Activated T-helper 17 cell treated with anti-CD3 and anti-CD28 coated beads, Interleukin-2, amount 50 U/mL, for 72 hours (primary cell): Measurements from ENCODE around the gene CPB1. TPM values are rescaled to one million over a fixed set of nuclear protein-coding genes. Genes with fewer than 3 reads are reported as not detected.

Experiments
- ATAC-seq: fragments of 150-1000 bp; cut with Tn5 transposase; replicated peaks from 2 replicates; pipeline ENCODE4 v1.10.0; 2021; ENCODE audit warnings: mild to moderate bottlenecking, moderate library complexity
- H3K27ac Mint-ChIP-seq: one replicate; pipeline ENCODE4 v1.8.0; 2022; ENCODE audit warnings: mixed read lengths
- H3K27me3 Mint-ChIP-seq: one replicate; pipeline ENCODE4 v1.8.0; 2022; ENCODE audit warnings: mixed read lengths
- H3K36me3 Mint-ChIP-seq: one replicate; pipeline ENCODE4 v1.8.0; 2022; ENCODE audit warnings: low read depth, mild to moderate bottlenecking, mixed read lengths
- H3K4me1 Mint-ChIP-seq: one replicate; pipeline ENCODE4 v1.8.0; 2022; ENCODE audit warnings: mixed read lengths
- H3K4me3 Mint-ChIP-seq: one replicate; pipeline ENCODE4 v1.8.0; 2022; ENCODE audit warnings: mild to moderate bottlenecking, mixed read lengths
- H3K9me3 Mint-ChIP-seq: one replicate; pipeline ENCODE4 v1.8.0; 2022; ENCODE audit warnings: mixed read lengths
- total RNA-seq, 2 donors: library from RNA; stranded (reverse); gene quantifications; one replicate each; pipeline ENCODE4 v1.2.3, GENCODE V29; 2022

Gene CPB1
- total RNA-seq, 2 donors from 2014 or later = not detected

GRCh38 chr3:148882288-148882687 lies 54.7 kb downstream of the CPB1 start:
- peaks cover 12% of the 10 kb centered on the region for H3K27me3 Mint-ChIP-seq
- H3K4me1 Mint-ChIP-seq = no peaks in the 10 kb centered on the region
- H3K9me3 Mint-ChIP-seq = no peaks in the 10 kb centered on the region
- no peak overlapping the region for H3K4me3 Mint-ChIP-seq
- H3K27ac Mint-ChIP-seq = no peak overlapping the region
- H3K36me3 Mint-ChIP-seq = no peaks in the 10 kb centered on the region
- no peak for ATAC-seq

- Mint-ChIP-seq H3K27ac (no peak overlapping the region), H3K4me3 (no peak overlapping the region), H3K9me3 (no peaks in the 10 kb centered on the region), H3K27me3 (peaks cover 12% of the 10 kb centered on the region), H3K4me1 (no peaks in the 10 kb centered on the region), H3K36me3 (no peaks in the 10 kb centered on the region)
- no peak for ATAC-seq
Measured at GRCh38 chr3:148883163-148883562, 55.6 kb downstream of the CPB1 start.

- no peak overlapping the region for H3K4me3 Mint-ChIP-seq
- H3K36me3 Mint-ChIP-seq = no peaks in the 10 kb centered on the region
- no peaks in the 10 kb centered on the region for H3K9me3 Mint-ChIP-seq
- H3K27me3 Mint-ChIP-seq = peaks cover 11% of the 10 kb centered on the region
- no peak for ATAC-seq
- no peaks in the 10 kb centered on the region for H3K4me1 Mint-ChIP-seq
- no peak overlapping the region for H3K27ac Mint-ChIP-seq
Measured at GRCh38 chr3:148884261-148884660, 56.6 kb downstream of the CPB1 start.

GRCh38 chr3:148889828-148890227 lies 62.2 kb downstream of the CPB1 start:
- H3K4me3 Mint-ChIP-seq = no peak overlapping the region
- H3K9me3 Mint-ChIP-seq = no peaks in the 10 kb centered on the region
- H3K36me3 Mint-ChIP-seq = no peaks in the 10 kb centered on the region

GRCh38 chr3:148896062-148896461 lies 68.5 kb downstream of the CPB1 start:
- no peaks in the 10 kb centered on the region for H3K4me1 Mint-ChIP-seq
- H3K36me3 Mint-ChIP-seq = no peaks in the 10 kb centered on the region
- no peak overlapping the region for H3K27ac Mint-ChIP-seq
- ATAC-seq = no peak
- no peaks in the 10 kb centered on the region for H3K27me3 Mint-ChIP-seq
- no peaks in the 10 kb centered on the region for H3K9me3 Mint-ChIP-seq
- H3K4me3 Mint-ChIP-seq = no peak overlapping the region

More at GRCh38 chr3:148889828-148890227, 62.2 kb downstream of the CPB1 start:
- no peak for ATAC-seq
- Mint-ChIP-seq H3K4me1 (no peaks in the 10 kb centered on the region), H3K27ac (no peak overlapping the region), H3K27me3 (peaks cover 10% of the 10 kb centered on the region)

GRCh38 chr3:148901987-148902791 lies 74.6 kb downstream of the CPB1 start:
- Mint-ChIP-seq H3K27me3 (peaks cover 19% of the 10 kb centered on the region), H3K36me3 (no peaks in the 10 kb centered on the region), H3K27ac (no peak overlapping the region), H3K4me1 (no peaks in the 10 kb centered on the region), H3K4me3 (no peak overlapping the region), H3K9me3 (no peaks in the 10 kb centered on the region)
- no peak for ATAC-seq

- no peaks in the 10 kb centered on the region for H3K36me3 Mint-ChIP-seq
- no peaks in the 10 kb centered on the region for H3K4me1 Mint-ChIP-seq
- no peak overlapping the region for H3K4me3 Mint-ChIP-seq
- no peak overlapping the region for H3K27ac Mint-ChIP-seq
- peak; percentile 16 for ATAC-seq
- peaks cover 23% of the 10 kb centered on the region for H3K27me3 Mint-ChIP-seq
- H3K9me3 Mint-ChIP-seq = no peaks in the 10 kb centered on the region
Measured at GRCh38 chr3:148903022-148903442, 75.4 kb downstream of the CPB1 start.

- no peak overlapping the region for H3K27ac Mint-ChIP-seq
- ATAC-seq = no peak
- no peaks in the 10 kb centered on the region for H3K36me3 Mint-ChIP-seq
- no peaks in the 10 kb centered on the region for H3K4me1 Mint-ChIP-seq
- H3K27me3 Mint-ChIP-seq = peaks cover 27% of the 10 kb centered on the region
- no peaks in the 10 kb centered on the region for H3K9me3 Mint-ChIP-seq
- no peak overlapping the region for H3K4me3 Mint-ChIP-seq
Measured at GRCh38 chr3:148903941-148904340, 76.3 kb downstream of the CPB1 start.

GRCh38 chr3:148906667-148907066 lies 79.1 kb downstream of the CPB1 start:
- no peak overlapping the region for H3K4me3 Mint-ChIP-seq
- no peak for ATAC-seq
- H3K9me3 Mint-ChIP-seq = no peaks in the 10 kb centered on the region
- H3K4me1 Mint-ChIP-seq = no peaks in the 10 kb centered on the region
- H3K27me3 Mint-ChIP-seq = peaks cover 41% of the 10 kb centered on the region
- H3K36me3 Mint-ChIP-seq = no peaks in the 10 kb centered on the region
- no peak overlapping the region for H3K27ac Mint-ChIP-seq

Other genes starting within 250 kb of the CPB1 start
- gene AGTR1, start 129.9 kb upstream of the CPB1 start, total RNA-seq = not detected
- not detected for gene CPA3, start 37.5 kb downstream of the CPB1 start, total RNA-seq
- gene GYG1, start 163.7 kb downstream of the CPB1 start, total RNA-seq = 10 to 100 TPM; 17.1 to 37.4 TPM